GM12878 (cell line): ENCODE results near the gene NR3C1. TPM values are rescaled to one million over a fixed set of nuclear protein-coding genes. Genes with fewer than 3 reads are reported as not detected.

Experiments
- ATAC-seq: fragments of 200-7000 bp; cut with Tn5 transposase; 3 replicates; pipeline ENCODE4 v1.9.1; 2020; ENCODE audit warnings: mild to moderate bottlenecking, moderate library complexity
- BruUV-seq: library from RNA; stranded (reverse); fragments of 400-500 nt; replicated peaks from 2 replicates; lab custom pipeline; 2021; lab: Mats Ljungman, UMichigan
- CTCF ChIA-PET: fragments of 300-600 bp; sonication (Branson Sonifier 250); formaldehyde crosslinking; extraction: SDS; loops from one replicate; lab custom pipeline; 2021; ENCODE audit warnings: inconsistent platforms; lab: Yijun Ruan, JAX
- POLR2A ChIA-PET: fragments of 350-600 bp; formaldehyde crosslinking; extraction: SDS; loops from one replicate; lab custom pipeline; 2021; ENCODE audit warnings: inconsistent platforms; lab: Charles Lee
- RAD21 ChIA-PET: fragments of 300-600 bp; sonication (Branson Sonifier 250); formaldehyde crosslinking; loops from one replicate; lab custom pipeline; 2023; ENCODE audit warnings: antibody characterized with exemption; ENCODE audit not compliant: unreplicated experiment; lab: Charles Lee
- SMC1A ChIA-PET: fragments of 300-600 bp; sonication (Branson Sonifier 250); formaldehyde crosslinking; loops from one replicate; lab custom pipeline; 2023; ENCODE audit not compliant: unreplicated experiment, uncharacterized antibody; lab: Charles Lee
- DNase-seq: peaks from one replicate; pipeline ENCODE4 v3.0.0-alpha.2; 2011; ENCODE audit warnings: low read depth, low spot score
- FAIRE-seq: peaks from 3 replicates; lab custom pipeline; 2011; peaks lifted over from hg19 to GRCh38; lab: Jason Lieb, UNC
- H2AFZ ChIP-seq: 2 replicates; pipeline ENCODE4 v1.6.0; 2011; ENCODE audit warnings: low read depth, low read length, control low read depth; ENCODE audit not compliant: control insufficient read depth
- H3K27ac ChIP-seq: 2 replicates; pipeline ENCODE4 v1.5.1; 2011; ENCODE audit warnings: control low read depth; ENCODE audit not compliant: control insufficient read depth, insufficient read depth
- H3K27me3 ChIP-seq, 2 experiments: replicated peaks in 1 of 2; 2 replicates each; pipeline versions ENCODE4 v1.6.0 to v1.6.1; 2011; ENCODE audit warnings: low read length in 1 of 2; ENCODE audit not compliant: control insufficient read depth in 2 of 2, insufficient read depth in 2 of 2
- H3K36me3 ChIP-seq, 2 experiments: 2 replicates each; pipeline ENCODE4 v1.5.1; 2011; ENCODE audit warnings: low read length in 1 of 2; ENCODE audit not compliant: control insufficient read depth in 2 of 2, insufficient read depth in 2 of 2
- H3K4me1 ChIP-seq: 2 replicates; pipeline ENCODE4 v1.6.1; 2011; ENCODE audit warnings: mild to moderate bottlenecking, low read length, moderate library complexity, mixed read lengths; ENCODE audit not compliant: control insufficient read depth, insufficient read depth
- H3K4me2 ChIP-seq: 2 replicates; pipeline ENCODE4 v1.6.0; 2011; ENCODE audit warnings: control low read depth; ENCODE audit not compliant: control insufficient read depth, insufficient read depth
- H3K4me3 ChIP-seq: fragments of 200-600 bp; sonication (generic); 2 replicates; pipeline ENCODE4 v1.5.1; 2016
- H3K79me2 ChIP-seq: 2 replicates; pipeline ENCODE4 v1.6.0; 2011; ENCODE audit warnings: low read length; ENCODE audit not compliant: control insufficient read depth, insufficient read depth
- H3K9ac ChIP-seq: 2 replicates; pipeline ENCODE4 v1.8.0; 2011; ENCODE audit warnings: low read length, control low read depth, mixed read lengths; ENCODE audit not compliant: control insufficient read depth, insufficient read depth
- H3K9me3 ChIP-seq: replicated peaks from 3 replicates; pipeline ENCODE4 v1.5.1; 2011; ENCODE audit warnings: mild to moderate bottlenecking, low read length; ENCODE audit not compliant: control insufficient read depth, insufficient read depth
- H4K20me1 ChIP-seq: 2 replicates; pipeline ENCODE4 v1.6.0; 2011; ENCODE audit not compliant: control insufficient read depth, insufficient read depth
- BACH1 ChIP-seq: fragments of 450-650 bp; IDR thresholded peaks from 2 replicates; pipeline ENCODE4 v1.6.1; 2017; ENCODE audit warnings: mild to moderate bottlenecking, borderline replicate concordance
- BMI1 ChIP-seq: fragments of 450-650 bp; IDR thresholded peaks from 2 replicates; pipeline ENCODE4 v1.6.1; 2016; ENCODE audit warnings: mild to moderate bottlenecking, moderate library complexity, borderline replicate concordance
- HDAC6 ChIP-seq: fragments of 200-600 bp; sonication (generic); IDR thresholded peaks from one replicate; pipeline ENCODE4 v1.8.0; 2017; ENCODE audit warnings: antibody characterized with exemption; ENCODE audit not compliant: unreplicated experiment
- IRF4 ChIP-seq: IDR thresholded peaks from 2 replicates; pipeline ENCODE4 v1.6.1; 2011; ENCODE audit warnings: low read depth, low read length
- LARP7 ChIP-seq: fragments of 450-650 bp; IDR thresholded peaks from 2 replicates; pipeline ENCODE4 v1.6.1; 2017; ENCODE audit warnings: mild to moderate bottlenecking
- MAX ChIP-seq: IDR thresholded peaks from 2 replicates; pipeline ENCODE4 v1.6.1; 2012; ENCODE audit warnings: low read depth, low read length, improper control_type of control experiment
- MLLT1 ChIP-seq: fragments of 450-650 bp; IDR thresholded peaks from 2 replicates; pipeline ENCODE4 v1.6.1; 2016; ENCODE audit warnings: mild to moderate bottlenecking
- MTA3 ChIP-seq: IDR thresholded peaks from 2 replicates; pipeline ENCODE4 v1.6.1; 2012; ENCODE audit warnings: low read length, inconsistent platforms, borderline replicate concordance
- MYB ChIP-seq: fragments of 150-350 bp; IDR thresholded peaks from 2 replicates; pipeline ENCODE4 v1.6.1; 2014; ENCODE audit warnings: mild to moderate bottlenecking, low read depth, low read length, borderline replicate concordance
- POLR2A ChIP-seq: IDR thresholded peaks from 2 replicates; pipeline ENCODE4 v1.6.1; 2011; ENCODE audit warnings: low read depth, mild to moderate bottlenecking, low read length
- TCF12 ChIP-seq: IDR thresholded peaks from 2 replicates; pipeline ENCODE4 v1.6.1; 2011; ENCODE audit warnings: low read depth, mild to moderate bottlenecking, low read length
- ZNF274 ChIP-seq: IDR thresholded peaks from one replicate; pipeline ENCODE4 v1.8.0; 2011; ENCODE audit not compliant: insufficient read length, insufficient read depth
- WGBS: methylation state at CpG from one replicate; pipeline ENCODE4 v1.1.6; 2016; ENCODE audit warnings: low lambda C conversion rate; ENCODE audit not compliant: insufficient replicate concordance, insufficient coverage; ENCODE audit errors: missing lambda C conversion rate; 5-methylcytosine and 5-hydroxymethylcytosine counted together
- in situ Hi-C: fragments of 300-500 bp; cut with MboI; formaldehyde crosslinking; loops from 9 replicates; pipeline ENCODE4 v1.14.3; 2018; ENCODE audit warnings: mixed read lengths
- intact Hi-C: fragments of 100-400 bp; cut with micrococcal nuclease; formaldehyde crosslinking; loops from one replicate; pipeline ENCODE4 v1.14.2; 2022; ENCODE audit not compliant: unreplicated experiment
- polyA plus RNA-seq, 11 experiments: library from polyadenylated mRNA; depleted of rRNA in 4 of 11; unstranded in 6 of 11; stranded (reverse) in 5 of 11; fragments of >200 nt; fragmentation: Nextera tagmentation in 4 of 11; fragmentation: Illumina TruSeq in 1 of 11; extraction: Ambion mirVana in 4 of 11; extraction: Trizol in 1 of 11; gene quantifications; 1 replicate in 1 of 11; 2 replicates in 10 of 11; pipeline versions ENCODE4 v1.2.1 to v1.2.3, GENCODE V29; 2011 to 2016; ENCODE audit warnings: inconsistent platforms in 2 of 11, missing spikeins in 2 of 11, low read depth in 1 of 11
- total RNA-seq, 4 experiments: library from RNA; depleted of rRNA in 3 of 4; stranded (reverse); fragments of >200 nt in 3 of 4; fragmentation: Illumina TruSeq in 1 of 4; extraction: Trizol in 1 of 4; gene quantifications; 2 replicates each; pipeline versions ENCODE4 v1.2.1 to v1.2.3, GENCODE V29; 2013 to 2021
- TF ChIP-seq, protein P1 (sequence below): fragments of 450-650 bp; IDR thresholded peaks from 2 replicates; pipeline ENCODE4 v1.6.1; 2017; ENCODE audit warnings: mild to moderate bottlenecking
- TF ChIP-seq, protein P2 (sequence below): fragments of 450-650 bp; IDR thresholded peaks from 2 replicates; pipeline ENCODE4 v1.6.1; 2018; ENCODE audit warnings: borderline replicate concordance, mild to moderate bottlenecking; ENCODE audit not compliant: partially characterized antibody

The NR3C1 gene
- total and polyA plus RNA-seq, 10 of the 15 experiments (the other 5 are each of a cell fraction or from before 2014, with no cell fraction given), result 49.7 to 141 (median 109) TPM

GRCh38 chr5:143350341-143350740, 53.1 kb downstream of the NR3C1 start:
- no peaks in the 10 kb centered on the region for H3K9me3 ChIP-seq
- H3K9ac ChIP-seq, result no peak overlapping the region
- H3K27me3 ChIP-seq, result no peaks in the 10 kb centered on the region
- FAIRE-seq (no peak), DNase-seq (no peak), ATAC-seq (no peak)
- H3K4me3 ChIP-seq, result no peak overlapping the region
- no peak for TF ChIP-seq TCF12
- TF ChIP-seq MAX, result no peak
- TF ChIP-seq, protein P1, sequence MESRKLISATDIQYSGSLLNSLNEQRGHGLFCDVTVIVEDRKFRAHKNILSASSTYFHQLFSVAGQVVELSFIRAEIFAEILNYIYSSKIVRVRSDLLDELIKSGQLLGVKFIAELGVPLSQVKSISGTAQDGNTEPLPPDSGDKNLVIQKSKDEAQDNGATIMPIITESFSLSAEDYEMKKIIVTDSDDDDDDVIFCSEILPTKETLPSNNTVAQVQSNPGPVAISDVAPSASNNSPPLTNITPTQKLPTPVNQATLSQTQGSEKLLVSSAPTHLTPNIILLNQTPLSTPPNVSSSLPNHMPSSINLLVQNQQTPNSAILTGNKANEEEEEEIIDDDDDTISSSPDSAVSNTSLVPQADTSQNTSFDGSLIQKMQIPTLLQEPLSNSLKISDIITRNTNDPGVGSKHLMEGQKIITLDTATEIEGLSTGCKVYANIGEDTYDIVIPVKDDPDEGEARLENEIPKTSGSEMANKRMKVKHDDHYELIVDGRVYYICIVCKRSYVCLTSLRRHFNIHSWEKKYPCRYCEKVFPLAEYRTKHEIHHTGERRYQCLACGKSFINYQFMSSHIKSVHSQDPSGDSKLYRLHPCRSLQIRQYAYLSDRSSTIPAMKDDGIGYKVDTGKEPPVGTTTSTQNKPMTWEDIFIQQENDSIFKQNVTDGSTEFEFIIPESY, result no peak
- TF ChIP-seq, protein P2, sequence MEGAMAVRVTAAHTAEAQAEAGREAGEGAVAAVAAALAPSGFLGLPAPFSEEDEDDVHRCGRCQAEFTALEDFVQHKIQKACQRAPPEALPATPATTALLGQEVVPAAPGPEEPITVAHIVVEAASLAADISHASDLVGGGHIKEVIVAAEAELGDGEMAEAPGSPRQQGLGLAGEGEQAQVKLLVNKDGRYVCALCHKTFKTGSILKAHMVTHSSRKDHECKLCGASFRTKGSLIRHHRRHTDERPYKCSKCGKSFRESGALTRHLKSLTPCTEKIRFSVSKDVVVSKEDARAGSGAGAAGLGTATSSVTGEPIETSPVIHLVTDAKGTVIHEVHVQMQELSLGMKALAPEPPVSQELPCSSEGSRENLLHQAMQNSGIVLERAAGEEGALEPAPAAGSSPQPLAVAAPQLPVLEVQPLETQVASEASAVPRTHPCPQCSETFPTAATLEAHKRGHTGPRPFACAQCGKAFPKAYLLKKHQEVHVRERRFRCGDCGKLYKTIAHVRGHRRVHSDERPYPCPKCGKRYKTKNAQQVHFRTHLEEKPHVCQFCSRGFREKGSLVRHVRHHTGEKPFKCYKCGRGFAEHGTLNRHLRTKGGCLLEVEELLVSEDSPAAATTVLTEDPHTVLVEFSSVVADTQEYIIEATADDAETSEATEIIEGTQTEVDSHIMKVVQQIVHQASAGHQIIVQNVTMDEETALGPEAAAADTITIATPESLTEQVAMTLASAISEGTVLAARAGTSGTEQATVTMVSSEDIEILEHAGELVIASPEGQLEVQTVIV, result no peak
- TF ChIP-seq MYB, result no peak
- TF ChIP-seq IRF4, result no peak
- no peak for TF ChIP-seq MTA3
- no peak for TF ChIP-seq HDAC6
- no peak for TF ChIP-seq ZNF274
- TF ChIP-seq LARP7, result no peak
- TF ChIP-seq POLR2A, result no peak
- no peak for TF ChIP-seq BMI1
- TF ChIP-seq MLLT1, result no peak
- TF ChIP-seq BACH1, result no peak
- peak overlapping the region; percentile 43 for H3K27ac ChIP-seq
- ChIA-PET POLR2A (interaction anchor here (0.9 to 1.2 kb wide), 2 partner anchors 11 to 14 kb away, joined by 3 read pairs; no protein-coding TSS in a partner anchor), SMC1A (interaction anchor here (1.0 to 3.4 kb wide), 11 partner anchors 10 to 334 kb away, joined by 3 to 35 read pairs (median 4); no protein-coding TSS in a partner anchor), CTCF (interaction anchor here (1.0 to 1.8 kb wide), 5 partner anchors 9 to 51 kb away, joined by 3 to 7 read pairs (median 3); no protein-coding TSS in a partner anchor), RAD21 (interaction anchor here (0.8 to 1.6 kb wide), 3 partner anchors 9 to 473 kb away, joined by 3 to 4 read pairs (median 3); no protein-coding TSS in a partner anchor)
- intact Hi-C loops, result no loop called here
- in situ Hi-C loops, result no loop called here
- peaks cover 65% of the 10 kb centered on the region for H3K4me1 ChIP-seq
- H3K4me2 ChIP-seq, result peak overlapping the region; percentile 65
- no peaks in the 10 kb centered on the region; the same call in 1 of the 2 replicates for H4K20me1 ChIP-seq
- no TSS peak for BruUV-seq
- peaks cover 100% of the 10 kb centered on the region for H3K79me2 ChIP-seq
- H3K36me3 ChIP-seq, result peaks cover 0 to 6% of the 10 kb centered on the region in 2 experiments; a peak in 1 of 4 replicates
- H2AFZ ChIP-seq, result no peak overlapping the region
- 94% methylated on average over 1 of the region's 1 CpG for WGBS
